ENCODE data around the gene ALDH1B1.
"Not testable (repeated sequence)": the region's sequence is repeated elsewhere in the genome, so short reads cannot be mapped to it uniquely, and the experiment has no call there.

The ALDH1B1 gene

GRCh38 chr9:38399191-38399590 lies 6.7 kb downstream of the ALDH1B1 start:
- H3K27ac ChIP-seq (ENCODE audit: low read depth, low read length); H2AFZ ChIP-seq (ENCODE audit: low read length, unreplicated experiment); H3K4me1 ChIP-seq (ENCODE audit: control insufficient read depth, insufficient read depth, low read length, unreplicated experiment); H3K4me3 ChIP-seq (ENCODE audit: low read depth, low read length); H3K79me2 ChIP-seq (ENCODE audit: control insufficient read depth, insufficient read depth, low read length, unreplicated experiment): not testable (repeated sequence)
- Histone ChIP-seq H3K36me3 (ENCODE audit: insufficient read depth, low read length) (peaks cover 11% of the 10 kb centered on the region; the same call in 1 of the 2 replicates), H3K27me3 (ENCODE audit: insufficient read depth, low read length) (peaks cover 19% of the 10 kb centered on the region)

GRCh38 chr9:38401994-38402393 lies 9.5 kb downstream of the ALDH1B1 start:
- no peaks in the 10 kb centered on the region; the same call in 1 of the 2 replicates for H3K36me3 ChIP-seq (ENCODE audit: insufficient read depth, low read length)
- peaks cover 47% of the 10 kb centered on the region for H3K27me3 ChIP-seq (ENCODE audit: insufficient read depth, low read length)

GRCh38 chr9:38404314-38404713 lies 11.8 kb downstream of the ALDH1B1 start:
- Histone ChIP-seq H3K27ac (ENCODE audit: low read depth, low read length) (no peak overlapping the region), H2AFZ (ENCODE audit: low read length, unreplicated experiment) (no peak overlapping the region), H3K36me3 (ENCODE audit: insufficient read depth, low read length) (no peaks in the 10 kb centered on the region), H3K4me1 (ENCODE audit: control insufficient read depth, insufficient read depth, low read length, unreplicated experiment) (no peaks in the 10 kb centered on the region), H3K4me3 (ENCODE audit: low read depth, low read length) (no peak overlapping the region), H3K79me2 (ENCODE audit: control insufficient read depth, insufficient read depth, low read length, unreplicated experiment) (no peaks in the 10 kb centered on the region), H3K27me3 (ENCODE audit: insufficient read depth, low read length) (peaks cover 67% of the 10 kb centered on the region)

More at GRCh38 chr9:38401994-38402393, 9.5 kb downstream of the ALDH1B1 start:
- Histone ChIP-seq H3K79me2 (ENCODE audit: control insufficient read depth, insufficient read depth, low read length, unreplicated experiment) (no peaks in the 10 kb centered on the region), H3K27ac (ENCODE audit: low read depth, low read length) (no peak overlapping the region), H3K4me1 (ENCODE audit: control insufficient read depth, insufficient read depth, low read length, unreplicated experiment) (no peaks in the 10 kb centered on the region), H3K4me3 (ENCODE audit: low read depth, low read length) (no peak overlapping the region), H2AFZ (ENCODE audit: low read length, unreplicated experiment) (no peak overlapping the region)

GRCh38 chr9:38405785-38406184 lies 13.3 kb downstream of the ALDH1B1 start:
- H3K27ac ChIP-seq (ENCODE audit: low read depth, low read length): no peak overlapping the region
- no peaks in the 10 kb centered on the region for H3K4me1 ChIP-seq (ENCODE audit: control insufficient read depth, insufficient read depth, low read length, unreplicated experiment)
- no peaks in the 10 kb centered on the region for H3K36me3 ChIP-seq (ENCODE audit: insufficient read depth, low read length)
- no peak overlapping the region for H2AFZ ChIP-seq (ENCODE audit: low read length, unreplicated experiment)
- H3K79me2 ChIP-seq (ENCODE audit: control insufficient read depth, insufficient read depth, low read length, unreplicated experiment): no peaks in the 10 kb centered on the region
- H3K27me3 ChIP-seq (ENCODE audit: insufficient read depth, low read length): peaks cover 76% of the 10 kb centered on the region
- H3K4me3 ChIP-seq (ENCODE audit: low read depth, low read length): no peak overlapping the region

- Histone ChIP-seq H3K27me3 (ENCODE audit: insufficient read depth, low read length) (peaks cover 84% of the 10 kb centered on the region), H2AFZ (ENCODE audit: low read length, unreplicated experiment) (no peak overlapping the region), H3K4me1 (ENCODE audit: control insufficient read depth, insufficient read depth, low read length, unreplicated experiment) (no peaks in the 10 kb centered on the region), H3K27ac (ENCODE audit: low read depth, low read length) (no peak overlapping the region), H3K4me3 (ENCODE audit: low read depth, low read length) (no peak overlapping the region), H3K79me2 (ENCODE audit: control insufficient read depth, insufficient read depth, low read length, unreplicated experiment) (no peaks in the 10 kb centered on the region), H3K36me3 (ENCODE audit: insufficient read depth, low read length) (no peaks in the 10 kb centered on the region)
Measured at GRCh38 chr9:38406476-38407186, 14.1 kb downstream of the ALDH1B1 start.

- H3K27ac ChIP-seq (ENCODE audit: low read depth, low read length): no peak overlapping the region
- H3K27me3 ChIP-seq (ENCODE audit: insufficient read depth, low read length): peaks cover 91% of the 10 kb centered on the region
- H2AFZ ChIP-seq (ENCODE audit: low read length, unreplicated experiment): no peak overlapping the region
Measured at GRCh38 chr9:38408719-38409118, 16.2 kb downstream of the ALDH1B1 start.

GRCh38 chr9:38412751-38413150 lies 20.2 kb downstream of the ALDH1B1 start:
- H3K4me3 ChIP-seq (ENCODE audit: low read depth, low read length): no peak overlapping the region
- peaks cover 78% of the 10 kb centered on the region for H3K27me3 ChIP-seq (ENCODE audit: insufficient read depth, low read length)
- H2AFZ ChIP-seq (ENCODE audit: low read length, unreplicated experiment): no peak overlapping the region
- no peak overlapping the region for H3K27ac ChIP-seq (ENCODE audit: low read depth, low read length)
- H3K79me2 ChIP-seq (ENCODE audit: control insufficient read depth, insufficient read depth, low read length, unreplicated experiment): no peaks in the 10 kb centered on the region
- no peaks in the 10 kb centered on the region for H3K36me3 ChIP-seq (ENCODE audit: insufficient read depth, low read length)
- no peaks in the 10 kb centered on the region for H3K4me1 ChIP-seq (ENCODE audit: control insufficient read depth, insufficient read depth, low read length, unreplicated experiment)

More at GRCh38 chr9:38408719-38409118, 16.2 kb downstream of the ALDH1B1 start:
- Histone ChIP-seq H3K36me3 (ENCODE audit: insufficient read depth, low read length) (no peaks in the 10 kb centered on the region), H3K4me1 (ENCODE audit: control insufficient read depth, insufficient read depth, low read length, unreplicated experiment) (no peaks in the 10 kb centered on the region), H3K79me2 (ENCODE audit: control insufficient read depth, insufficient read depth, low read length, unreplicated experiment) (no peaks in the 10 kb centered on the region), H3K4me3 (ENCODE audit: low read depth, low read length) (no peak overlapping the region)

- Histone ChIP-seq H3K36me3 (ENCODE audit: insufficient read depth, low read length) (no peaks in the 10 kb centered on the region), H3K27ac (ENCODE audit: low read depth, low read length) (no peak overlapping the region), H3K4me1 (ENCODE audit: control insufficient read depth, insufficient read depth, low read length, unreplicated experiment) (no peaks in the 10 kb centered on the region), H3K4me3 (ENCODE audit: low read depth, low read length) (no peak overlapping the region), H3K79me2 (ENCODE audit: control insufficient read depth, insufficient read depth, low read length, unreplicated experiment) (no peaks in the 10 kb centered on the region), H3K27me3 (ENCODE audit: insufficient read depth, low read length) (peaks cover 81% of the 10 kb centered on the region), H2AFZ (ENCODE audit: low read length, unreplicated experiment) (no peak overlapping the region)
Measured at GRCh38 chr9:38413283-38413682, 20.8 kb downstream of the ALDH1B1 start.

- no peak overlapping the region for H2AFZ ChIP-seq (ENCODE audit: low read length, unreplicated experiment)
- H3K27me3 ChIP-seq (ENCODE audit: insufficient read depth, low read length): peaks cover 81% of the 10 kb centered on the region
- no peaks in the 10 kb centered on the region for H3K36me3 ChIP-seq (ENCODE audit: insufficient read depth, low read length)
- H3K79me2 ChIP-seq (ENCODE audit: control insufficient read depth, insufficient read depth, low read length, unreplicated experiment): no peaks in the 10 kb centered on the region
- H3K27ac ChIP-seq (ENCODE audit: low read depth, low read length): no peak overlapping the region
- H3K4me3 ChIP-seq (ENCODE audit: low read depth, low read length): no peak overlapping the region
- H3K4me1 ChIP-seq (ENCODE audit: control insufficient read depth, insufficient read depth, low read length, unreplicated experiment): no peaks in the 10 kb centered on the region
Measured at GRCh38 chr9:38414040-38414723, 21.7 kb downstream of the ALDH1B1 start.

- Histone ChIP-seq H3K4me3 (ENCODE audit: low read depth, low read length) (no peak overlapping the region), H3K4me1 (ENCODE audit: control insufficient read depth, insufficient read depth, low read length, unreplicated experiment) (no peaks in the 10 kb centered on the region), H2AFZ (ENCODE audit: low read length, unreplicated experiment) (no peak overlapping the region), H3K36me3 (ENCODE audit: insufficient read depth, low read length) (no peaks in the 10 kb centered on the region), H3K27me3 (ENCODE audit: insufficient read depth, low read length) (peaks cover 77% of the 10 kb centered on the region), H3K79me2 (ENCODE audit: control insufficient read depth, insufficient read depth, low read length, unreplicated experiment) (no peaks in the 10 kb centered on the region), H3K27ac (ENCODE audit: low read depth, low read length) (no peak overlapping the region)
Measured at GRCh38 chr9:38415856-38416255, 23.4 kb downstream of the ALDH1B1 start.

- Histone ChIP-seq H3K79me2 (ENCODE audit: control insufficient read depth, insufficient read depth, low read length, unreplicated experiment) (no peaks in the 10 kb centered on the region), H3K4me3 (ENCODE audit: low read depth, low read length) (no peak overlapping the region), H2AFZ (ENCODE audit: low read length, unreplicated experiment) (no peak overlapping the region), H3K27ac (ENCODE audit: low read depth, low read length) (no peak overlapping the region), H3K27me3 (ENCODE audit: insufficient read depth, low read length) (peaks cover 74% of the 10 kb centered on the region), H3K4me1 (ENCODE audit: control insufficient read depth, insufficient read depth, low read length, unreplicated experiment) (no peaks in the 10 kb centered on the region), H3K36me3 (ENCODE audit: insufficient read depth, low read length) (no peaks in the 10 kb centered on the region)
Measured at GRCh38 chr9:38416461-38416860, 24.0 kb downstream of the ALDH1B1 start.
